BE2C (cell line): ENCODE measurements around the gene GPR173. TPM values are rescaled to one million over a fixed set of nuclear protein-coding genes. Genes with fewer than 3 reads are reported as not detected.

Experiments
- DNase-seq: peaks from one replicate; pipeline ENCODE4 v3.0.0-alpha.2; 2020
- H3K27me3 ChIP-seq: fragments of 250-450 bp; sonication (Bioruptor Pico); 2 replicates; pipeline ENCODE4 v1.5.1; 2020; ENCODE audit warnings: mild to moderate bottlenecking
- H3K36me3 ChIP-seq: fragments of 250-450 bp; sonication (Bioruptor Pico); 2 replicates; pipeline ENCODE4 v1.5.1; 2020; ENCODE audit warnings: mild to moderate bottlenecking
- H3K4me1 ChIP-seq: fragments of 250-450 bp; sonication (Bioruptor Pico); 2 replicates; pipeline ENCODE4 v1.5.1; 2020
- H3K4me3 ChIP-seq: 2 replicates; pipeline ENCODE4 v1.5.1; 2011; ENCODE audit warnings: low read depth, low read length
- H3K9me3 ChIP-seq: fragments of 250-450 bp; sonication (Bioruptor Pico); 2 replicates; pipeline ENCODE4 v1.5.1; 2020
- polyA plus RNA-seq: library from polyadenylated mRNA; unstranded; fragments of >200 nt; gene quantifications from one replicate; pipeline ENCODE4 v1.2.1, GENCODE V29; 2012; ENCODE audit warnings: low read depth, missing spikeins; ENCODE audit not compliant: insufficient read length, insufficient read depth
- TF ChIP-seq, protein P1 (sequence below): IDR thresholded peaks from 2 replicates; pipeline ENCODE4 v1.5.1; 2012; ENCODE audit warnings: mild to moderate bottlenecking, low read depth, low read length

Gene GPR173
- polyA plus RNA-seq = 38.1 TPM

DNA sequence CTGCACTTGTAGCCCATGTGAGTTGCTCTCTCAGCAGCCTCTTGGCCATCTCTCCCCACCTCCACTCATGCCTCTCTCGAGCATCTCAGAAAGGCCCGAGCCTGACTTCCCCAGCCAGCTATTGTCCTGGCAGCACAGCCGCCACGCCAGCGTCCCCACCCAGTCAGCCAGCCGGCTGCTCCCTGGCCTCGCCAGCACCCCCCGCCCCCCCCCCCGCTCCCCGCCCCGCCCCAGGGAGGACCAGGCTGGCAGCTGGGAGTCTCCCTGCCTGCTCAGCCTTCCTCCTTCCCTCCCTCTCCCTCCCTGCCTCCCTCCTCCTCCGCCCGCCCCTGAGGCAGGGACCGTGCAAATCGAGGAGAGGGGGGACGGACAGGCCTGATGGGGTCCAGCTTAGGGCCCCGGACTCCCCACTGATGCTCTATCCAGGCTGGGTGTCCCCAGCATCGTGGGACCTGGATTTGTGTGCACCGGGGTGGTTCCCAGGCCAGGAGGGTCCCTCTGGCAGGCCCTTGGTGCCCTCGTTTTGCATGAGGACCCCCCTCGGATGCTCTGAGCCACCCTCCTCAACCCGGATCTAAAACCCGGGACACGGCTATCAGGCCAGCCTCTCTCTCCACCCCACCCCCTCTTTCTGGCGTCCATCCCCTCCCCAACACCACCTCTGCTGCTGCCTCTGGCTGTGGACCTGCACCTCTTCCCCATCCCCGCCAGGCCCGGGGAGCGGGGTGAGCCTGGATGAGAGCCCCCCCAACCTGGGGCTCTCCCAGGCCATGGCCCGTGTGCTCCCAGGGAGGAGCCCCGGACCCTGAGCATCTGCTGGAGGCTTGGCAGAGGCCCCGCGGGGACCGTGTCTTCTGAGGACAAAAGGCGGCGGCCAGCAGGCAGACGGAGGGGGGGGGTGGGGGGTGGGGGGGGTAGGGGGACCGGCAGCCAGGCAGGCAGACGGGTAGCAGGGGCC, at the start of gene GPR173:
Gene GPR173, plus strand, starts transcription at position 621 of the 958 bp plus-strand sequence. CDS start 27,833 bp downstream, outside the sequence.
- TF ChIP-seq, protein P1, sequence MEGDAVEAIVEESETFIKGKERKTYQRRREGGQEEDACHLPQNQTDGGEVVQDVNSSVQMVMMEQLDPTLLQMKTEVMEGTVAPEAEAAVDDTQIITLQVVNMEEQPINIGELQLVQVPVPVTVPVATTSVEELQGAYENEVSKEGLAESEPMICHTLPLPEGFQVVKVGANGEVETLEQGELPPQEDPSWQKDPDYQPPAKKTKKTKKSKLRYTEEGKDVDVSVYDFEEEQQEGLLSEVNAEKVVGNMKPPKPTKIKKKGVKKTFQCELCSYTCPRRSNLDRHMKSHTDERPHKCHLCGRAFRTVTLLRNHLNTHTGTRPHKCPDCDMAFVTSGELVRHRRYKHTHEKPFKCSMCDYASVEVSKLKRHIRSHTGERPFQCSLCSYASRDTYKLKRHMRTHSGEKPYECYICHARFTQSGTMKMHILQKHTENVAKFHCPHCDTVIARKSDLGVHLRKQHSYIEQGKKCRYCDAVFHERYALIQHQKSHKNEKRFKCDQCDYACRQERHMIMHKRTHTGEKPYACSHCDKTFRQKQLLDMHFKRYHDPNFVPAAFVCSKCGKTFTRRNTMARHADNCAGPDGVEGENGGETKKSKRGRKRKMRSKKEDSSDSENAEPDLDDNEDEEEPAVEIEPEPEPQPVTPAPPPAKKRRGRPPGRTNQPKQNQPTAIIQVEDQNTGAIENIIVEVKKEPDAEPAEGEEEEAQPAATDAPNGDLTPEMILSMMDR = no peak
- DNase-seq = peak; percentile 78
- H3K4me3 ChIP-seq = peak within 1 kb of the TSS; percentile 73
- H3K27me3 ChIP-seq = no peaks in the 10 kb centered on the region
- H3K4me1 ChIP-seq = 0 out of 2 replicates have a peak, but pooled peaks cover 6% of the 10 kb centered on the region
- no peaks in the 10 kb centered on the region for H3K9me3 ChIP-seq
- H3K36me3 ChIP-seq = no peaks in the 10 kb centered on the region

DNA sequence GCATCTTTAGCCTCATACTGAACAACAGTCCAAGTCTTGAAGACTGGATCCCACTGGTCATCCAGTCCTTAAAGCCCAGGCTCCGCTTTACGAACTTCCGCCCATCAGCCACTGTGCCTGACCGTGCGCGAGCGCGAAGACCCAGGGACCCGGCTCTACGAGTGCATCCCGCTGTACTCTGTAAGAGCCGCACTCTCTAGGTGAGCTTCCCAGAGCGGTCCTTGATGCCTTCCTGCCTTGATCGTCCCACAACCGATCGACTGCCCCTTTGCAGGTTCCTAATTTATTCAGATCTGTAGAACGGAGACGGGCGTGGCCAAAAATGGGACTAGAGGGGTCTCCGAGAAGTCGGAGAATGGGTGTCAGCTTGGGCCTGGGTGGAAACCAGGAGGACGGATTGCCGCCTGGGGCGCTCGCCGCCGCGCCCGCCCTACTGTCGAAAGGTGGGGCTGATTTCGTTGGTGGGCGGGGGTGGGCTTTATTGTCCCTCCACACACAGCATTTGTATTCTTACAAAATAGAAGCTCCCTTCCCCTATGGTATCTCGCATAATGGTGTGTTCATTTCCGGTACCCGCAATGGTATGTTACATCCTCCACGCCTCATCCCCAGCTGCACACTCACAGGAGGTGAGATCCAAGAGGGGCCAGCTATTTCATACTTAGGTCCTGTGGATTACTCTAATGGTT, 48.0 kb upstream of the GPR173 start:
- H3K36me3 ChIP-seq = no peaks in the 10 kb centered on the region
- TF ChIP-seq, protein P1 = no peak
- H3K9me3 ChIP-seq = no peaks in the 10 kb centered on the region
- H3K4me1 ChIP-seq = no peaks in the 10 kb centered on the region
- no peak for DNase-seq
- H3K4me3 ChIP-seq = no peak overlapping the region
- H3K27me3 ChIP-seq = no peaks in the 10 kb centered on the region

DNA sequence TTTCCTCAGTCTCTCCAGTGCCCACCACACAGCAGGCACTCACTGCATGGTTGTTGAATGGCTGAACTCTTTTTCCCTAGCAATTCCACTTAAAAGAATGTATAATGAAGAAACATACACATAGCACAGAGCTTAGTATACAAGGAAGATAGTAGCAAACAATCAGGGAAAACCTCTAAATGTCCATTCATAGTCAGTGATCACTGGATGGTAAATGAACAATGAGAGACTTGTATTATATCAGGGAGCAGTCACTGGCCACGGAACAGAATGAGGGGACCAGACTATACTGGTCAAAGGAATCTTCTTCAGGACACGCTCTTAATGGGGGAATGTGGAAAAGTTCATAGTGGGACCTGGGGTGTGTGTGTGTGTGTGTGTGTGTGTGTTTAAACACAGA, 46.6 kb upstream of the GPR173 start:
- H3K9me3 ChIP-seq = no peaks in the 10 kb centered on the region
- H3K27me3 ChIP-seq = no peaks in the 10 kb centered on the region
- H3K36me3 ChIP-seq = no peaks in the 10 kb centered on the region
- H3K4me1 ChIP-seq = no peaks in the 10 kb centered on the region
- no peak overlapping the region for H3K4me3 ChIP-seq
- no peak for DNase-seq
- TF ChIP-seq, protein P1 = no peak

DNA sequence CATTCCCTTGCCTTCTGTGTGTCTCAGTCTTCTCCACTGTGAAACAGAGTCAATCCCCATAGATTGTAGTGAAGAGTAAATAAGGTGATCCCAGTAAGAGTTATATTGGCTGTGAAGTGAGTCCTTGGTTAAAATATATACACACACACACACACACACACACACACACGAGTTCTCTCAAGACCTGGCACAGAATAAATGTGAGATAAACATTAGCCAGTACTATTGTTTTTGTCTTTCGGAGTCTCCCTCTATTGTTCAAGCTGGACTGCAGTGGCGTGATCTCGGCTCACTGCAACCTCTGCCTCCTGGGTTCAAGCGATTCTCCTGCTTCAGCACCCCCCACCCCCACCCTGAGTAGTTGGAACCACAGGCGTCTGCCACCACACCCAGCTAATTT, 45.5 kb upstream of the GPR173 start:
- Histone ChIP-seq H3K9me3 (no peaks in the 10 kb centered on the region), H3K36me3 (no peaks in the 10 kb centered on the region), H3K4me1 (no peaks in the 10 kb centered on the region), H3K27me3 (no peaks in the 10 kb centered on the region), H3K4me3 (no peak overlapping the region)
- TF ChIP-seq, protein P1 = no peak
- no peak for DNase-seq

- no peak for DNase-seq
- Histone ChIP-seq H3K4me3 (no peak overlapping the region), H3K4me1 (no peaks in the 10 kb centered on the region), H3K27me3 (no peaks in the 10 kb centered on the region), H3K36me3 (no peaks in the 10 kb centered on the region), H3K9me3 (no peaks in the 10 kb centered on the region)
- TF ChIP-seq, protein P1 = no peak
Observed at GRCh38 chrX:53004038-53004437, 44.6 kb upstream of the GPR173 start.
